GM18873 (cell line): ENCODE measurements around the gene HLA-DMB.
"Not testable (repeated sequence)": the region's sequence is repeated elsewhere in the genome, so short reads cannot be mapped to it uniquely, and the experiment has no call there.

Experiments
- ATAC-seq: cut with Tn5 transposase; IDR thresholded peaks from one replicate; pipeline ENCODE4 v1.9.1; 2021; ENCODE audit warnings: mild to moderate bottlenecking, moderate library complexity, moderate number of reproducible peaks; ENCODE audit not compliant: unreplicated experiment, low FRiP score

The HLA-DMB gene

GRCh38 chr6:32952817-32953739 is 12.2 kb upstream of the HLA-DMB start, which contains the start of gene HLA-DMA:
Gene HLA-DMA, minus strand, starts transcription at chr6:32953097. Its CDS starts 61 bp downstream, at chr6:32953036.
- ATAC-seq, result peak; percentile 90

- no peak for ATAC-seq
Observed at GRCh38 chr6:32950449-32950848, 9.6 kb upstream of the HLA-DMB start.

DNA sequence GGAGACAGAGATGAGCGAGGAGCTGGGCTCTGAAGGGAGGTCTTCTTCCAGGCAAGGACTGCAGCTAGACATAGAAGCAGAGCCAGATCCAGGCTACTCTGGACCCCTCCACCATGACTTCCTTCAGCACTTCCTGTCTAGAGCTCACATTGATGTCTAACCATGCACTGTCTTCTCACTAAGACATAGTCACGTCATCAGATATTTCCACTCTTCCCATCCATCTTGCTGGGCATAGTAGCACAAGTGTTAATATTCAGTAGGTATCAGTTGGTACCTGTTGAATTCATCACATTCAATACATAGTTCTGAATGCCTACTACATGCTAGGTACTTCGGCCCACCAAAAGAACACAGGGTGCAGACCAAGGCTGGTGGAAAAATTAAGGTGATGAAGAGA is 9.2 kb upstream of the HLA-DMB start:
- ATAC-seq, result no peak

DNA sequence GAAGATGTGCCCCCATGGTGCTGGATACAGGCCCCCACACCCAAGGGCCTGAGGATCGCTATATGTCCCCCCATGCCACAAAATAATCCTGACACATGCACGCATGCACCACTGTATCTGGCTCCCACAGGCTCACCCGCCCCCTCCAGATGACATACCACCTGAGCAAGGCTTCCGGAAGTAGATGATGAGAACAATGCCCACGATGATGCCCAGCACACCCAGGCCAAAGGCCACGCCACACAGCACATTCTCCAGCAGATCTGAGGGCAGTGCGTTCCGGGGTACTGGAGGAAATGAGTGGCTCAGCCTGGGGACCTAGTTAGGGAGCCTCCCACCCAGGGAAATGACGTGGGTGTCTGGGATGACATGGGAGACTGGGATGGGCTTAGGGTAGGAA is 8.3 kb upstream of the HLA-DMB start:
- no peak for ATAC-seq

DNA sequence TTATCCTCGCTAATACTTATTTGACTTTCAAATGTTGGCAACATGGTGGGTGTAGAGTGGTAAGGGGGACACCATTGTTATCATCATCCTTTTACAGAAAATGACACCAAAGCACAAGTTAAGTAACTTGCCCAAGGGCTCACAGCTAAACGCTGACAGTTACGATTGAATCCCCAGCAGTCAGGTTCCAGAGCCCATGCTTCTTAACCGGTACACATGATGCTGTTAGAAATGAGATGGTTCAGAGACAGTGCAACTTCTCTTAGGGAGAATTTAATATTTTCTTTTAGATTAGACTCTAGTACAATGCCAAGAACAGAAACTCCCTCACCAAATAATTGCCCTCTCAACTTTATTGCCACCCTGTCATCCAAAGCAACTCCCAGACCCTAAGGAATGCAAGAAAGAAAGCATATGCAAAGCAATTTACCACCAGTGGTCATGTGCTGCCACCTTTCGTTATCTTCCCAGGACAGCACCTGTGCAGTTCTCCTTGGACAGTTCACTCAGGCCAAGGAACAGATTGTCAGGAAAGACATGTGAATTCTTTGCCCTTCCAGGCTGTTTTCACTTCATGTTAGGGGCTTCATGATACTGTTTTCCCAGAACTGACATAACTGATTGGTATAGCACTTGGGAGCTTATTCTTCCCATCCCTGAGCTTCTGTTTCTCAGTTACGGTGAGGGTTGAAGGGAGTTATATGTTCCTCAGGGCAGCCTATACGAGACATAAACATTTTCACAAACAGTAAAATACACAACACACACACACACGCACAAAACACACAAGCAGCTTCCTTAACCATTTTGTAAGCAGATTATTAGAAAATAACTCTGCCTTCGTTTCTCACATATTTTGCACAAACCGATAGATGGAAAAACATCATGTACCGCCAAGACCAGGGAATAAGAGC is 7.0 kb upstream of the HLA-DMB start:
- ATAC-seq, result no peak

GRCh38 chr6:32946893-32947292 is 6.1 kb upstream of the HLA-DMB start:
- ATAC-seq, result no peak

DNA sequence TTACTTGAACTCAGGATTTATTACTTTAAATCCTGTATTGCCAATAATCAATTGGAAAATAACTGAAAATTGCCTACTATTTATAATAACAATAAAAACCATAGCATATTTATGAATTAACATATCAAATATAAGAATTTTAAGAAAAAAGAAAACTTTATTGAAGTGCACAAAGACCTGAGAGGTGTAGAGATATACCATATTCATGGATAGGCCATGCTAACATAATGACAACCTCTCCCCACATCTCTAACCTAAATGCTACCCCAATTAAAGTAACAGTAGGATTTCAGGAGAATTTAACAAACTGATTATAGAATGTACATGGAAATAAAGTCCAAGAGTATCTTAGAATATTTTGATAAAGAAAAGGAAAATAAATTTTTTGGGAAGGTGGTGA is 5.1 kb upstream of the HLA-DMB start:
- ATAC-seq, result no peak

DNA sequence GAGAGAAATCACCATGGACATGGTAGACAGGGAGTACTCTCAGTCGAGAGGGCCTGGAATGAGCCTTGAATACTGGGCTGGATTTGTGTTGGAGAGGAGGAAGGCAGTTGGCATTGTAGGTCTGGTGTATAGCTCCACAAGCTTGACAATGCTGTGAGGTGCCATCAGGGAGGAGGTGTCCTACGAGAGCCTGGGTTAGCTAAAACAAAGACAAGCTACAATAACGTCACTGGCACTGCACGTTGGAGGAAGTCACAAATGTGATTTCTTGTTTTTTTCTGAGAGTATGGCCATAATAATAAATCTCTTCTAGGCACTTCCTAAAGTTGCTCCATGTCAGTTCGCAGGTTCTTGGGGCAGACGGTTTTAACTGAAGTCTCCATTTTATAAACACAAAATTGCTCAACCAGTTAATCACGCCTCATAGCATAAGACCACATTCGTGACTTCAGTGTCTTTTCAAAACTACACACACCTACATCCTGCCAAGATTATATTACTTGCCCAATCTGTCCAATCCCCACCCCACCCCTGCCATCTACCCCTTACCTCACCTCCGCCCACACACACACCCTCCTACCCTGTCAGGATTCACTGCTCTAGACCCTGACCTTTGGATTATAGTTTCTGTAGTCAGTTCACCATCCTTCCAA is 4.4 kb upstream of the HLA-DMB start:
- ATAC-seq, result no peak

DNA sequence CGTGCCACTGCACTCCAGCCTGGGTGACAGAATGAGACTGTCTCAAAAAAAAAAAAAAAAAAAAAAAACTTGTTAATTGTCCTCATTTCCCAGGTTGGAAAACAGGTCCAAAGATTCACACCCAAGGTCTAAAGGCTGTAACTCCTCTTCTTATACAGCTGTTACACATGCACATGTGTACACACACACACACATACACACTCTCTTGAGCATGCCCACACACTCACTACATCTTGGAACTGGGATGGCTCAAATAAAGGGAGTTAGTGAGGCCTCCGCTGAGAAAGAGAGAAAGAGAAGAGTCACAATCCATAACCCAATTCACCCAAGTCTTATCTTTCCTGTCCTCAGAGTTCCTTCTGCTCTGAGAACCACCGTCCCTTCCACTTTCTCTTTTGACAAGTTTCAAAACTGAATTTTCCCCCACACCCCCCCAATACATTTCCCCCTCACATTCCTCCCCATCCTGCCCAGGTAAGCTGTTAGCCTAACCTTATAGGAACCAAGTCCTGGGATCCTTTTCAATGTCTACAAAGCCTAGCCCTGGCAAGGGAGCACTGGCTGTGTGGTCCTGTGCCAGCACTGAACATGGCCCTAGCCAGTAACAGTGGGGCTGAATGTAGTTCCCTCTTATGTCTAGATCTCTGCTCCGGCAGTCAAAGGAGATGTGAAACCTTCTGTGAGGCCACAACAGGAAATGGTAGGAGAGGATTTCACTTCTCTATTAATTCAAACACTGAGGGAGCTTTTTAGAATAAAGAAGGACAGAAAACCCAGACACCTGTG is 3.2 kb upstream of the HLA-DMB start:
- ATAC-seq, result peak; percentile 32

DNA sequence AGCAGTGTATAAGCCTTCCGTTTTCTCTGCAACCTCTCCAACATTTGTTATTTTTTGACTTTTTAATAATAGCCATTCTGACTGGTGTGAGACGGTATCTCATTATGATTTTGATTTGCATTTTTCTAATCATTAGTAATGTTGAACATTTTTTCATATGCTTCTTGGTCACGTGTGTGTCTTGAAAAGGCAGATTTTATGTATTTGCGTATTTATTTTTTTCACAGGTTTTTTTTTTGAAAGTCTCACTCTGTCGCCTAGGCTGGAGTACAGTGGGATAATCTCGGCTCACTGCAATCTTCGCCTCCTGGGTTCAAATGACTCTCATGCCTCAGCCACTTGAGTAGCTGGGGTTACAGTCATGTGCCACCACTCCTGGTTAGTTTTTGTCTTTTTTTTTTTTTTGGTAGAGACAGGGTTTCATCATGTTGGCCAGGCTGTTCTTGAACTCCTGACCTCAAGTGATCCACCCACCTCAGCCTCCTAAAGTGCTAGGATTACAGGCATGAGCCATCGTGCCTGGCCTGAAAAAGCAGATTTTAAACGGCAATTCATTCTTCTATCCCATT is 1.8 kb upstream of the HLA-DMB start:
- ATAC-seq, result not testable (repeated sequence)

DNA sequence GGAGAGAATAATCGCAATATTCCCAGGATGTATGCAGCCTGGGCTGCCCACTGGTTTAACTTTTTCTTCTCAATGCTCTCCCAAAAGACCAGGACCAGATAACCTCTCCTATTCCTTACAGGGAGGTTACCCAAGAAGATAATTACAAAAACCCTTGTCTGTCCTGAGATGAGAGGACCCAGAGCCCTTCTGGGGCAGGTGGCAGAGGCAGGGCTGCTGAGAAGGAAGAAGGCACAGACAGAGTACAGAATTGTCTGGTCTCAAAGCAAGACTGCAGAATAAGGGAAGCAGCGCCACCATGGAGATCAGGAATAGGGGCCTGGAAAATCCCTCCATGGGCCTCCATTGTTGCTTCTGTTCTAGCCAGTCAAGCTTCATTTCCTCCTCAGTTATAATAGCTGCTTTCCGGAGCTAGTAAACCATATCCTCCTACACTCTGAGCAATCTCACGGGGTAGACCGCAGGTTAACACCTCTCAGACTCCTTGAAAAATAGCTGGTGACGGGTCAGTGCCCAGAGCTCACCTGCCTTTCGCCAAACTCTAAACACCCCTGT is 463 bp upstream of the HLA-DMB start:
- ATAC-seq, result peak; percentile 49

DNA sequence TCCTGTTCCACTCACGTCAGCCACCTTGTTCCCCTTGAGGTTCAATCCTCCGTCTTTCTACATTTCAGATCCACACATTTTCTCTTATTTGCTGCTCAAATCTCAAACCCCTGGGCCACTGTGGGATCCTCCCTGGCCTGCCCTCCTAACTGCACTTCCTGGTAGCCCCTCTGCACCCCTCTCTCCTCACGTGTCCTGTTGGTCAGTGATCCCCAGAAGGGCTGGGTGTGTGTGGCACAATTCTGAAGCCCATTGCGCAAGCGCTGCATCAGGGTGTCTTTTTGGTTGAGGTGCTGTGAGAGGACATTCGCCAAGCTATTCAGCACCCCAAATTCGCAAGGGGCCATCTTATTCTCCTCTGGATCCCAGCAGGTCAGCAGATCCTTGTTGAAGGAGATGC is 2.3 kb downstream of the HLA-DMB start:
- no peak for ATAC-seq

GRCh38 chr6:32937230-32937633 is 3.6 kb downstream of the HLA-DMB start:
- ATAC-seq, result no peak

DNA sequence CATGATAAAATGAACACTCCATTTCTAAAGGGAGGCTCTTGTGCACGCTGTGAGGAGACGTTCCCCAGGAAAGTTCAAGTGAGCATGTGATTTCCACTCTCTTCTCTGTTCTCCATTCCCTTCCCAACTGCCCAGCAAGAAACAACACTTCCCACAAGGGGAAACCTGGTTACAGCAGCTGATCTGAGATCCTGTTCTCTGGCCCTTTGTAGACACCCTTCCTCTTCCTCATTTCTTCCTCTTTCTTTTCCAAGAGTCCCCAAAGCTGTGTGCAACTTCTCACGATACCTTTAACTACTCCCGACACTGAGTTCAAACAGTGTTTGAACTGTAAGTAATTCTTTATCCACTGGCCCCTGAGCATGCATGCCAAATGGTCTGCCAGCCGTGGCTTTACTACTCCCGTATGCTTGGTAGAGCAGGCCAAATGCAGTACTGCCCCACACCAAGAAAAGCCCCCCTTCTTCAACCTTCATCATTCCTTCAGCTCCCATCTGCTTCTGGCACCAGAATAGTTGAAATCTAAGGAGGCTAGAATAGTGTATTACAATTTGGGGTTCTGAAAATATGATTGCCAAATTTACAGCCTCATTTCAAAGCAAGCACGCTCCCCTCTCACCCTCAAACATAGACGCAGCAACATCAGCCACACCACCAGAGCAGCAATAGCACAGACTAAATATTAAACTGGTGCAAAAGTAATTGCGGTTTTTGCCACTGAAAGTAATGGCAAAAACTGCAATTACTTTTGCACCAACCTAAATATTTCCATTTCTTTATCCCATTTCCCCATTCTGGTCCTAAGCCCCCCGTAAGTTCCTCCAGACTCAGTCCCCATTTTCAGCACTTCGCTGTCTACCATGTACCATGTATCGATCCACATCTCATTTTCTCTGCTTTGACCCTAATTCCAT is 4.3 kb downstream of the HLA-DMB start:
- no peak for ATAC-seq

- no peak for ATAC-seq
Observed at GRCh38 chr6:32935551-32936238, 5.1 kb downstream of the HLA-DMB start.

DNA sequence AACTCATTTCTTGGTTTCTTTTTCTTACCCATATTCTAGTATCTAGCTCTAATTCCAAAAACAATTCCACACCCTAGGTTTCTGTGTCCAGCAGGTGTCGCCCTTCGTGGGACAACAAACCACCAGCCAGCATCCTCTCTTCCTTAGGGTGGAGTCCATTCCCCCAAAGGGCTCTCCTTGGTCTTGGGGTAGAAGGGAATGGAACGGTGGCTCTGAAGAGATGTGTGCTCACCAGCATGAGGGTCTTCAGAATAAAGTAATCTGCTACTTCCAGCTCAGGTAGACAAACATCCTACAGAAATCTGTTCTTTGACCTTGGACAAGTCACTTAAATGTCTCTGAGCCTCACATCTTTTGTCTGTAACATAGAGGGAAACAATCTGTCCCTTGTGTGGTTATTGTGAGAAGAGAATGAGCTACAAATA is 7.2 kb downstream of the HLA-DMB start:
- no peak for ATAC-seq

- no peak for ATAC-seq
Observed at GRCh38 chr6:32932132-32932868, 8.5 kb downstream of the HLA-DMB start.
